GM23338 (cell line): ENCODE results near the gene CD47. TPM values are rescaled to one million over a fixed set of nuclear protein-coding genes. Genes with fewer than 3 reads are reported as not detected.

Experiments
- ATAC-seq: fragments of 200-7000 bp; cut with Tn5 transposase; 3 replicates; pipeline ENCODE4 v1.9.1; 2020
- DNase-seq: peaks from one replicate; pipeline ENCODE4 v3.0.0-alpha.2; 2015; ENCODE audit warnings: low spot score
- H2AFZ ChIP-seq: fragments of 200-600 bp; sonication (generic); 2 replicates; pipeline ENCODE4 v1.8.0; 2016; ENCODE audit warnings: antibody characterized with exemption, mild to moderate bottlenecking, moderate library complexity
- H3F3A ChIP-seq: fragments of 200-600 bp; sonication (generic); replicated peaks from 2 replicates; pipeline ENCODE4 v1.8.0; 2017; ENCODE audit warnings: antibody characterized with exemption, mixed run types, low read depth
- H3K27ac ChIP-seq: fragments of 200-600 bp; sonication (generic); 2 replicates; pipeline ENCODE4 v1.6.1; 2016; ENCODE audit warnings: low read depth
- H3K27me3 ChIP-seq: fragments of 200-600 bp; sonication (generic); 2 replicates; pipeline ENCODE4 v1.8.0; 2016; ENCODE audit warnings: mild to moderate bottlenecking, mixed run types, moderate library complexity; ENCODE audit not compliant: insufficient read depth
- H3K36me3 ChIP-seq: fragments of 200-600 bp; sonication (generic); 2 replicates; pipeline ENCODE4 v1.8.0; 2016; ENCODE audit warnings: mild to moderate bottlenecking; ENCODE audit not compliant: insufficient read depth
- H3K4me1 ChIP-seq: fragments of 200-600 bp; sonication (generic); 2 replicates; pipeline ENCODE4 v1.8.0; 2016; ENCODE audit warnings: mild to moderate bottlenecking, moderate library complexity; ENCODE audit not compliant: insufficient read depth
- H3K4me2 ChIP-seq: fragments of 200-600 bp; sonication (generic); 2 replicates; pipeline ENCODE4 v1.7.1; 2017; ENCODE audit warnings: mixed run types
- H3K4me3 ChIP-seq: fragments of 200-600 bp; sonication (generic); 2 replicates; pipeline ENCODE4 v1.6.1; 2016; ENCODE audit warnings: mixed run types
- H3K79me2 ChIP-seq: fragments of 200-600 bp; sonication (generic); replicated peaks from 2 replicates; pipeline ENCODE4 v1.8.0; 2017; ENCODE audit warnings: mild to moderate bottlenecking; ENCODE audit not compliant: insufficient read depth
- H3K9me2 ChIP-seq: fragments of 200-600 bp; sonication (generic); 2 replicates; pipeline ENCODE4 v1.8.0; 2017; ENCODE audit not compliant: insufficient read depth
- H4K20me1 ChIP-seq: fragments of 200-600 bp; sonication (generic); replicated peaks from 2 replicates; pipeline ENCODE4 v1.8.0; 2017; ENCODE audit warnings: mild to moderate bottlenecking; ENCODE audit not compliant: insufficient read depth
- H3K27ac Mint-ChIP-seq: 2 replicates; pipeline ENCODE4 v1.8.0; 2020; ENCODE audit warnings: inconsistent platforms, mild to moderate bottlenecking, moderate library complexity, mixed read lengths
- H3K27me3 Mint-ChIP-seq: 3 replicates; pipeline ENCODE4 v1.8.0; 2022; ENCODE audit warnings: low read depth, mild to moderate bottlenecking, moderate library complexity, mixed read lengths, inconsistent platforms; ENCODE audit not compliant: insufficient read depth, poor library complexity
- H3K36me3 Mint-ChIP-seq: 3 replicates; pipeline ENCODE4 v1.8.0; 2021; ENCODE audit warnings: low read depth, mild to moderate bottlenecking, inconsistent platforms, moderate library complexity, mixed read lengths
- H3K4me1 Mint-ChIP-seq: 3 replicates; pipeline ENCODE4 v1.8.0; 2020; ENCODE audit warnings: mild to moderate bottlenecking, inconsistent platforms, mixed read lengths
- H3K4me3 Mint-ChIP-seq: 3 replicates; pipeline ENCODE4 v1.8.0; 2021; ENCODE audit warnings: moderate library complexity, mild to moderate bottlenecking, inconsistent platforms, mixed read lengths
- H3K9me3 Mint-ChIP-seq: 3 replicates; pipeline ENCODE4 v1.8.0; 2020; ENCODE audit warnings: moderate library complexity, mild to moderate bottlenecking, inconsistent platforms, mixed read lengths
- CREB1 ChIP-seq: fragments of 250-450 bp; sonication (Bioruptor Pico); IDR thresholded peaks from 2 replicates; pipeline ENCODE4 v1.5.0; 2020; ENCODE audit warnings: low read depth, mild to moderate bottlenecking, moderate library complexity
- EZH2 ChIP-seq: fragments of 200-600 bp; sonication (generic); IDR thresholded peaks from one replicate; pipeline ENCODE4 v1.8.0; 2017; ENCODE audit warnings: antibody characterized with exemption, mild to moderate bottlenecking, low read depth; ENCODE audit not compliant: unreplicated experiment
- EZH2phosphoT487 ChIP-seq: fragments of 200-600 bp; sonication (generic); IDR thresholded peaks from one replicate; pipeline ENCODE4 v1.8.1; 2018; ENCODE audit warnings: antibody characterized with exemption; ENCODE audit not compliant: unreplicated experiment
- JUNB ChIP-seq: IDR thresholded peaks from one replicate; pipeline ENCODE4 v1.6.1; 2016; ENCODE audit warnings: antibody characterized with exemption; ENCODE audit not compliant: unreplicated experiment
- NANOG ChIP-seq: IDR thresholded peaks from 2 replicates; pipeline ENCODE4 v1.6.1; 2016; ENCODE audit warnings: antibody characterized with exemption, borderline replicate concordance
- POLR2AphosphoS5 ChIP-seq: IDR thresholded peaks from 2 replicates; pipeline ENCODE4 v1.6.1; 2016; ENCODE audit warnings: antibody characterized with exemption, low read depth
- REST ChIP-seq: IDR thresholded peaks from one replicate; pipeline ENCODE4 v1.6.1; 2018; ENCODE audit warnings: antibody characterized with exemption; ENCODE audit not compliant: unreplicated experiment
- STAT1 ChIP-seq: IDR thresholded peaks from one replicate; pipeline ENCODE4 v1.6.1; 2016; ENCODE audit warnings: antibody characterized with exemption; ENCODE audit not compliant: unreplicated experiment
- ZNF114 ChIP-seq: fragments of 250-450 bp; sonication (Bioruptor Pico); IDR thresholded peaks from 2 replicates; pipeline ENCODE4 v1.5.0; 2020; ENCODE audit warnings: mild to moderate bottlenecking, moderate library complexity
- ZNF331 ChIP-seq: fragments of 250-450 bp; sonication (Bioruptor Pico); IDR thresholded peaks from 2 replicates; pipeline ENCODE4 v1.5.0; 2020; ENCODE audit warnings: low read depth, mild to moderate bottlenecking, moderate library complexity
- polyA plus RNA-seq: library from polyadenylated mRNA; unstranded; fragments of >200 nt; fragmentation: Nextera tagmentation; extraction: Ambion mirVana; gene quantifications from 2 replicates; pipeline ENCODE4 v1.2.1, GENCODE V29; 2016
- total RNA-seq: library from RNA; depleted of rRNA; stranded (reverse); fragments of >200 nt; shearing (Covaris generic); gene quantifications from 2 replicates; pipeline ENCODE4 v1.2.3, GENCODE V29; 2014
- TF ChIP-seq, protein P1 (sequence below): fragments of 250-450 bp; sonication (Bioruptor Pico); IDR thresholded peaks from 2 replicates; pipeline ENCODE4 v1.5.0; 2020; ENCODE audit warnings: mild to moderate bottlenecking, moderate library complexity
- TF ChIP-seq, protein P2 (sequence below): IDR thresholded peaks from 2 replicates; pipeline ENCODE4 v1.6.1; 2016; ENCODE audit warnings: antibody characterized with exemption
- TF ChIP-seq, protein P3 (sequence below), 2 experiments: fragments of 200-600 bp in 1 of 2; sonication (generic) in 1 of 2; conservative IDR thresholded peaks; 2 replicates each; pipeline versions ENCODE4 v1.5.1 to v1.6.1; 2016 to 2017; ENCODE audit warnings: antibody characterized with exemption in 2 of 2, low read depth in 2 of 2, mild to moderate bottlenecking in 2 of 2, moderate library complexity in 1 of 2

The CD47 gene
- total and polyA plus RNA-seq, 2 experiments from 2014 or later, result 22.1 to 26.9 TPM

- TF ChIP-seq ZNF331 (no peak), NANOG (no peak), REST (no peak), POLR2AphosphoS5 (no peak), EZH2phosphoT487 (no peak), EZH2 (no peak), ZNF114 (CRISPR knock-in tag) (no peak), JUNB (no peak), CREB1 (no peak), STAT1 (no peak)
- TF ChIP-seq, protein P1, sequence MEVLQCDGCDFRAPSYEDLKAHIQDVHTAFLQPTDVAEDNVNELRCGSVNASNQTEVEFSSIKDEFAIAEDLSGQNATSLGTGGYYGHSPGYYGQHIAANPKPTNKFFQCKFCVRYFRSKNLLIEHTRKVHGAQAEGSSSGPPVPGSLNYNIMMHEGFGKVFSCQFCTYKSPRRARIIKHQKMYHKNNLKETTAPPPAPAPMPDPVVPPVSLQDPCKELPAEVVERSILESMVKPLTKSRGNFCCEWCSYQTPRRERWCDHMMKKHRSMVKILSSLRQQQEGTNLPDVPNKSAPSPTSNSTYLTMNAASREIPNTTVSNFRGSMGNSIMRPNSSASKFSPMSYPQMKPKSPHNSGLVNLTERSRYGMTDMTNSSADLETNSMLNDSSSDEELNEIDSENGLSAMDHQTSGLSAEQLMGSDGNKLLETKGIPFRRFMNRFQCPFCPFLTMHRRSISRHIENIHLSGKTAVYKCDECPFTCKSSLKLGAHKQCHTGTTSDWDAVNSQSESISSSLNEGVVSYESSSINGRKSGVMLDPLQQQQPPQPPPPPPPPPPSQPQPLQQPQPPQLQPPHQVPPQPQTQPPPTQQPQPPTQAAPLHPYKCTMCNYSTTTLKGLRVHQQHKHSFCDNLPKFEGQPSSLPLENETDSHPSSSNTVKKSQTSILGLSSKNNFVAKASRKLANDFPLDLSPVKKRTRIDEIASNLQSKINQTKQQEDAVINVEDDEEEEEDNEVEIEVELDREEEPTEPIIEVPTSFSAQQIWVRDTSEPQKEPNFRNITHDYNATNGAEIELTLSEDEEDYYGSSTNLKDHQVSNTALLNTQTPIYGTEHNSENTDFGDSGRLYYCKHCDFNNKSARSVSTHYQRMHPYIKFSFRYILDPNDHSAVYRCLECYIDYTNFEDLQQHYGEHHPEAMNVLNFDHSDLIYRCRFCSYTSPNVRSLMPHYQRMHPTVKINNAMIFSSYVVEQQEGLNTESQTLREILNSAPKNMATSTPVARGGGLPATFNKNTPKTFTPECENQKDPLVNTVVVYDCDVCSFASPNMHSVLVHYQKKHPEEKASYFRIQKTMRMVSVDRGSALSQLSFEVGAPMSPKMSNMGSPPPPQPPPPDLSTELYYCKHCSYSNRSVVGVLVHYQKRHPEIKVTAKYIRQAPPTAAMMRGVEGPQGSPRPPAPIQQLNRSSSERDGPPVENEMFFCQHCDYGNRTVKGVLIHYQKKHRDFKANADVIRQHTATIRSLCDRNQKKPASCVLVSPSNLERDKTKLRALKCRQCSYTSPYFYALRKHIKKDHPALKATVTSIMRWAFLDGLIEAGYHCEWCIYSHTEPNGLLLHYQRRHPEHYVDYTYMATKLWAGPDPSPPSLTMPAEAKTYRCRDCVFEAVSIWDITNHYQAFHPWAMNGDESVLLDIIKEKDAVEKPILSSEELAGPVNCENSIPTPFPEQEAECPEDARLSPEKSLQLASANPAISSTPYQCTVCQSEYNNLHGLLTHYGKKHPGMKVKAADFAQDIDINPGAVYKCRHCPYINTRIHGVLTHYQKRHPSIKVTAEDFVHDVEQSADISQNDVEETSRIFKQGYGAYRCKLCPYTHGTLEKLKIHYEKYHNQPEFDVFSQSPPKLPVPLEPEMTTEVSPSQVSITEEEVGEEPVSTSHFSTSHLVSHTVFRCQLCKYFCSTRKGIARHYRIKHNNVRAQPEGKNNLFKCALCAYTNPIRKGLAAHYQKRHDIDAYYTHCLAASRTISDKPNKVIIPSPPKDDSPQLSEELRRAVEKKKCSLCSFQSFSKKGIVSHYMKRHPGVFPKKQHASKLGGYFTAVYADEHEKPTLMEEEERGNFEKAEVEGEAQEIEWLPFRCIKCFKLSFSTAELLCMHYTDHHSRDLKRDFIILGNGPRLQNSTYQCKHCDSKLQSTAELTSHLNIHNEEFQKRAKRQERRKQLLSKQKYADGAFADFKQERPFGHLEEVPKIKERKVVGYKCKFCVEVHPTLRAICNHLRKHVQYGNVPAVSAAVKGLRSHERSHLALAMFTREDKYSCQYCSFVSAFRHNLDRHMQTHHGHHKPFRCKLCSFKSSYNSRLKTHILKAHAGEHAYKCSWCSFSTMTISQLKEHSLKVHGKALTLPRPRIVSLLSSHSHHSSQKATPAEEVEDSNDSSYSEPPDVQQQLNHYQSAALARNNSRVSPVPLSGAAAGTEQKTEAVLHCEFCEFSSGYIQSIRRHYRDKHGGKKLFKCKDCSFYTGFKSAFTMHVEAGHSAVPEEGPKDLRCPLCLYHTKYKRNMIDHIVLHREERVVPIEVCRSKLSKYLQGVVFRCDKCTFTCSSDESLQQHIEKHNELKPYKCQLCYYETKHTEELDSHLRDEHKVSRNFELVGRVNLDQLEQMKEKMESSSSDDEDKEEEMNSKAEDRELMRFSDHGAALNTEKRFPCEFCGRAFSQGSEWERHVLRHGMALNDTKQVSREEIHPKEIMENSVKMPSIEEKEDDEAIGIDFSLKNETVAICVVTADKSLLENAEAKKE, result no peak
- TF ChIP-seq, protein P2, sequence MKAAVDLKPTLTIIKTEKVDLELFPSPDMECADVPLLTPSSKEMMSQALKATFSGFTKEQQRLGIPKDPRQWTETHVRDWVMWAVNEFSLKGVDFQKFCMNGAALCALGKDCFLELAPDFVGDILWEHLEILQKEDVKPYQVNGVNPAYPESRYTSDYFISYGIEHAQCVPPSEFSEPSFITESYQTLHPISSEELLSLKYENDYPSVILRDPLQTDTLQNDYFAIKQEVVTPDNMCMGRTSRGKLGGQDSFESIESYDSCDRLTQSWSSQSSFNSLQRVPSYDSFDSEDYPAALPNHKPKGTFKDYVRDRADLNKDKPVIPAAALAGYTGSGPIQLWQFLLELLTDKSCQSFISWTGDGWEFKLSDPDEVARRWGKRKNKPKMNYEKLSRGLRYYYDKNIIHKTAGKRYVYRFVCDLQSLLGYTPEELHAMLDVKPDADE, result no peak
- TF ChIP-seq, protein P3, sequence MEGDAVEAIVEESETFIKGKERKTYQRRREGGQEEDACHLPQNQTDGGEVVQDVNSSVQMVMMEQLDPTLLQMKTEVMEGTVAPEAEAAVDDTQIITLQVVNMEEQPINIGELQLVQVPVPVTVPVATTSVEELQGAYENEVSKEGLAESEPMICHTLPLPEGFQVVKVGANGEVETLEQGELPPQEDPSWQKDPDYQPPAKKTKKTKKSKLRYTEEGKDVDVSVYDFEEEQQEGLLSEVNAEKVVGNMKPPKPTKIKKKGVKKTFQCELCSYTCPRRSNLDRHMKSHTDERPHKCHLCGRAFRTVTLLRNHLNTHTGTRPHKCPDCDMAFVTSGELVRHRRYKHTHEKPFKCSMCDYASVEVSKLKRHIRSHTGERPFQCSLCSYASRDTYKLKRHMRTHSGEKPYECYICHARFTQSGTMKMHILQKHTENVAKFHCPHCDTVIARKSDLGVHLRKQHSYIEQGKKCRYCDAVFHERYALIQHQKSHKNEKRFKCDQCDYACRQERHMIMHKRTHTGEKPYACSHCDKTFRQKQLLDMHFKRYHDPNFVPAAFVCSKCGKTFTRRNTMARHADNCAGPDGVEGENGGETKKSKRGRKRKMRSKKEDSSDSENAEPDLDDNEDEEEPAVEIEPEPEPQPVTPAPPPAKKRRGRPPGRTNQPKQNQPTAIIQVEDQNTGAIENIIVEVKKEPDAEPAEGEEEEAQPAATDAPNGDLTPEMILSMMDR (conservative IDR thresholded peaks at IDR 0.05; ENCODE audit: low read depth in 2 of 2), result no peak
- H2AFZ ChIP-seq, result no peak overlapping the region
- DNase-seq, result no peak
- Mint-ChIP-seq H3K27ac (no peak overlapping the region), H3K4me1 (peaks cover 14% of the 10 kb centered on the region), H3K9me3 (no peaks in the 10 kb centered on the region; the same call in 2 of the 3 replicates), H3K4me3 (no peak overlapping the region), H3K36me3 (no peaks in the 10 kb centered on the region), H3K27me3 (no peaks in the 10 kb centered on the region)
- H3K4me3 ChIP-seq, result no peak overlapping the region
- H3F3A ChIP-seq, result no peaks in the 10 kb centered on the region
- H3K79me2 ChIP-seq, result no peaks in the 10 kb centered on the region
- no peak for ATAC-seq
- no peak overlapping the region for H3K4me2 ChIP-seq
- no peaks in the 10 kb centered on the region for H3K27me3 ChIP-seq
- no peaks in the 10 kb centered on the region for H4K20me1 ChIP-seq
- H3K4me1 ChIP-seq, result peaks cover 10% of the 10 kb centered on the region; the same call in 1 of the 2 replicates
- no peak overlapping the region for H3K27ac ChIP-seq
- H3K9me2 ChIP-seq, result no peaks in the 10 kb centered on the region
- H3K36me3 ChIP-seq, result no peaks in the 10 kb centered on the region
These were observed 20.5 kb downstream of the CD47 start for GRCh38 chr3:108070356-108070755.
